Measurements from ENCODE around the gene TMC2.
"Not testable (repeated sequence)": the region's sequence is repeated elsewhere in the genome, so short reads cannot be mapped to it uniquely, and the experiment has no call there.

The TMC2 gene, protein sequence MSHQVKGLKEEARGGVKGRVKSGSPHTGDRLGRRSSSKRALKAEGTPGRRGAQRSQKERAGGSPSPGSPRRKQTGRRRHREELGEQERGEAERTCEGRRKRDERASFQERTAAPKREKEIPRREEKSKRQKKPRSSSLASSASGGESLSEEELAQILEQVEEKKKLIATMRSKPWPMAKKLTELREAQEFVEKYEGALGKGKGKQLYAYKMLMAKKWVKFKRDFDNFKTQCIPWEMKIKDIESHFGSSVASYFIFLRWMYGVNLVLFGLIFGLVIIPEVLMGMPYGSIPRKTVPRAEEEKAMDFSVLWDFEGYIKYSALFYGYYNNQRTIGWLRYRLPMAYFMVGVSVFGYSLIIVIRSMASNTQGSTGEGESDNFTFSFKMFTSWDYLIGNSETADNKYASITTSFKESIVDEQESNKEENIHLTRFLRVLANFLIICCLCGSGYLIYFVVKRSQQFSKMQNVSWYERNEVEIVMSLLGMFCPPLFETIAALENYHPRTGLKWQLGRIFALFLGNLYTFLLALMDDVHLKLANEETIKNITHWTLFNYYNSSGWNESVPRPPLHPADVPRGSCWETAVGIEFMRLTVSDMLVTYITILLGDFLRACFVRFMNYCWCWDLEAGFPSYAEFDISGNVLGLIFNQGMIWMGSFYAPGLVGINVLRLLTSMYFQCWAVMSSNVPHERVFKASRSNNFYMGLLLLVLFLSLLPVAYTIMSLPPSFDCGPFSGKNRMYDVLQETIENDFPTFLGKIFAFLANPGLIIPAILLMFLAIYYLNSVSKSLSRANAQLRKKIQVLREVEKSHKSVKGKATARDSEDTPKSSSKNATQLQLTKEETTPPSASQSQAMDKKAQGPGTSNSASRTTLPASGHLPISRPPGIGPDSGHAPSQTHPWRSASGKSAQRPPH

DNA sequence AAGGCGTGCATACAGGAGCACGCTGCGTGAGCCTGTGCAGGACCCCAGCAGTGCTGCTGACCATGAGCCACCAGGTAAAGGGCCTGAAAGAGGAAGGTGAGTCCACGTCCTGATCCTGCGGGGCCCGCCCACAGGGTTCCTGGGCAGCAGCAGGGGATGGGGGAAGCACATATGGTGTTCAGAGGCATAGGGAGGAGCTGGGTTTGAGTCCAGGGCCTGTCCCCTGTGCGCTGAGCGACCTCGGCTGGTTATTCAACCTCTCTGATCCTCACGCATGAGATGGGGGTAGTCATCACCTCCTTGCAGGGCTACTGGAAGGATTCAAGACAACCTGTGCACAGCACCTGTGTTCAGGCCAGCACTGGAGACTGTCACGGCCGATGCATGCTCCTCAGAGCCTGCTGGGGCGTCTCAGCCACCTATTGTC lies at the start of gene TMC2:
Gene TMC2 (plus strand): TSS at position 14 of the 427 bp plus-strand sequence. CDS start 49 bp downstream, at position 63.
- TF ChIP-seq, protein P1, sequence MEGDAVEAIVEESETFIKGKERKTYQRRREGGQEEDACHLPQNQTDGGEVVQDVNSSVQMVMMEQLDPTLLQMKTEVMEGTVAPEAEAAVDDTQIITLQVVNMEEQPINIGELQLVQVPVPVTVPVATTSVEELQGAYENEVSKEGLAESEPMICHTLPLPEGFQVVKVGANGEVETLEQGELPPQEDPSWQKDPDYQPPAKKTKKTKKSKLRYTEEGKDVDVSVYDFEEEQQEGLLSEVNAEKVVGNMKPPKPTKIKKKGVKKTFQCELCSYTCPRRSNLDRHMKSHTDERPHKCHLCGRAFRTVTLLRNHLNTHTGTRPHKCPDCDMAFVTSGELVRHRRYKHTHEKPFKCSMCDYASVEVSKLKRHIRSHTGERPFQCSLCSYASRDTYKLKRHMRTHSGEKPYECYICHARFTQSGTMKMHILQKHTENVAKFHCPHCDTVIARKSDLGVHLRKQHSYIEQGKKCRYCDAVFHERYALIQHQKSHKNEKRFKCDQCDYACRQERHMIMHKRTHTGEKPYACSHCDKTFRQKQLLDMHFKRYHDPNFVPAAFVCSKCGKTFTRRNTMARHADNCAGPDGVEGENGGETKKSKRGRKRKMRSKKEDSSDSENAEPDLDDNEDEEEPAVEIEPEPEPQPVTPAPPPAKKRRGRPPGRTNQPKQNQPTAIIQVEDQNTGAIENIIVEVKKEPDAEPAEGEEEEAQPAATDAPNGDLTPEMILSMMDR (IDR thresholded peaks at IDR 0.05; ENCODE audit: low read depth, low read length, missing control alignments), result no peak
- no peak within 1 kb of the TSS for H3K4me3 ChIP-seq (ENCODE audit: low read depth, low read length)
- in situ Hi-C loops (cut with HindIII; ENCODE audit: low sequenced_read_pairs), result no loop called here
- DNase-seq (ENCODE audit: low read depth), result no peak

DNA sequence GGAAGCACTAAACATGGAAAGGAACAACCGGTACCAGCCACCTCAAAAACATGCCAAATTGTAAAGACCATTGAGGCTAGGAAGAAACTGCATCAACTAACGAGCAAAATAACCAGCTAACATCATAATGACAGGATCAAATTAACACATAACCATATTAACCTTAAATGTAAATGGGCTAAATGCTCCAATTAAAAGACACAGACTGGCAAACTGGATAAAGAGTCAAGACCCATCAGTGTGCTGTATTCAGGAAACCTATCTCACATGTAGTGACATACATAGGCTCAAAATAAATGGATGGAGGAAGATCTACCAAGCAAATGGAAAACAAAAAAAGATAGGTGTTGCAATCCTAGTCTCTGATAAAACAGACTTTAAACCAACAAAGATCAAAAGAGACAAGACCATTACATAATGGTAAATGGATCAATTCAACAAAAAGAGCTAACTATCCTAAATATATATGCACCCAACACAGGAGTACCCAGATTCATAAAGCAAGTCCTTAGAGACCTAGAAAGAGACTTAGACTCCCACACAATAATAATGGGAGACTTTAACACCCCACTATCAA lies 33.5 kb upstream of the TMC2 start:
- DNase-seq (ENCODE audit: low read depth); H3K4me3 ChIP-seq (ENCODE audit: low read depth, low read length); in situ Hi-C loops (cut with HindIII; ENCODE audit: low sequenced_read_pairs): not testable (repeated sequence)

GRCh38 chr20:2504803-2505202 lies 31.6 kb upstream of the TMC2 start:
- DNase-seq (ENCODE audit: low read depth); in situ Hi-C loops (cut with HindIII; ENCODE audit: low sequenced_read_pairs); H3K4me3 ChIP-seq (ENCODE audit: low read depth, low read length): not testable (repeated sequence)

DNA sequence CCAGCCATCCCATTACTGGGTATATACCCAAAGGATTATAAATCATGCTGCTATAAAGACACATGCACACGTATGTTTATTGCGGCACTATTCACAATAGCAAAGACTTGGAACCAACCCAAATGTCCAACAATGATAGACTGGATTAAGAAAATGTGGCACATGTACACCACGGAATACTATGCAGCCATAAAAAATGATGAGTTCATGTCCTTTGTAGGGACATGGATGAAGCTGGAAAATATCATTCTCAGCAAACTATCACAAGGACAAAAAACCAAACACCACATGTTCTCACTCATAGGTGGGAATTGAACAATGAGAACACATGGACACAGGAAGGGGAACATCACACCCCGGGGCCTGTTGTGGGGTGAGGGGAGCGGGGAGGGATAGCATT lies 29.9 kb upstream of the TMC2 start:
- H3K4me3 ChIP-seq (ENCODE audit: low read depth, low read length); in situ Hi-C loops (cut with HindIII; ENCODE audit: low sequenced_read_pairs); DNase-seq (ENCODE audit: low read depth): not testable (repeated sequence)

DNA sequence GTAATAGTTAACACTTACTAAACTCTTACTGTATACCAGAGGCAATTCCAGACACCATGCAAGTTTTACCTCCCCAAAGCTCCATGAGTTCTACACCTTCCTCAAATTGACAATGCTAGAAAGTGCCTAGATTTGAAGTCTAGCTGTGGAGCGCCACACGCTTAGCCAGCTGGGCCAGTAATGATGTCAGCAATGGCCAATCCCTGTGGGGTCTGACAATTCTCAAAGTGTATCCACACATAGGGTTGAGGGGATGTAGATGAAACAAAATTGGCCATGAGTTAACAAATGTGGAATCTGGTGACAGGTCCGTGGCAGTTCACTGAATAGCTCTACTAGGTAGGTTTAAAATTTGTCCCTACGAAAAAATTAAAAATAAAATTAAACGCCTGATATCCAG lies 28.9 kb upstream of the TMC2 start:
- TF ChIP-seq, protein P1 (IDR thresholded peaks at IDR 0.05; ENCODE audit: low read depth, low read length, missing control alignments), result no peak
- in situ Hi-C loops (cut with HindIII; ENCODE audit: low sequenced_read_pairs), result no loop called here
- H3K4me3 ChIP-seq (ENCODE audit: low read depth, low read length), result peak overlapping the region; percentile 77
- DNase-seq (ENCODE audit: low read depth), result no peak

GRCh38 chr20:2507875-2508630 lies 28.3 kb upstream of the TMC2 start:
- in situ Hi-C loops (cut with HindIII; ENCODE audit: low sequenced_read_pairs), result no loop called here
- TF ChIP-seq, protein P1 (IDR thresholded peaks at IDR 0.05; ENCODE audit: low read depth, low read length, missing control alignments), result no peak
- peak overlapping the region; percentile 77 for H3K4me3 ChIP-seq (ENCODE audit: low read depth, low read length)
- no peak for DNase-seq (ENCODE audit: low read depth)

DNA sequence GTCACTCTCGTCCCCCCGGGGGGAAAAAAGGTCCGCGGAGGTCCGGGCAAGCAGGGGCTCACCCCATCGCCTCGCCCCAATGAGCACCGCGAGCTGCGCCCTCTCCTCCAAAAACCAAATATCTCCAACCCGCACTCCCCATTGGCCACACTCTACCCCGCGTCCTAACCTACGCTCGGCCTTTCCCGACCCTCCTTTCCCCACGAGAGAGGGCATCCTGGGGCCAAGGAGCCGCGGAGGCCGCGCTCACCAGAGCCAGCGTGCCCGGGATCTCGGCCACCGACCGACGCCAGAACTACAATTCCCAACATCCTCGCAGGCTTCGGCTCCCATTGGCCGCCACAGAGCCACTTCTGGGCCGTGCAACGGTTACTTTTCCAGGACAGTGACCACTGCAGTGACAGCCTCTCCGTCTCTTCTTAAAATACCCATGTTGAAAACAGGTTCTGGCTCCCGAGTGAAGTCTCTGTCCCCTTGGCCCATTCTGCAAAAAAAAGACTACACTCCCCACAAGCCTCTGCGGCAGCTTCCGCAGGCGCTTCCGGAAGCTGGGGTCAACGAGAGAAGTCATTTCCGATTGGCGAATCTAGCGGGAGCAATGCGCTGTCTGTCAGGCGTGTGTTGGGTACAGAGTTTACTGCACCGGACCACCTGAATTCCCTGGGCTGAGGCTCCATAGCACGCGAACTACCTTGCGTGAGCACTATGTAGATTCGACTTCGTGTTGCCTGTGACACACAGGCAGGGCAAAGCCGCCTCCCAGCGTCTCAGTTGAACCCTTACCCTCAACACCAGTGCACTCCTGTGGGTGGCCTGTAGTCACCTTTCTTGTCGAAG lies 27.5 kb upstream of the TMC2 start, which contains the start of gene ZNF343:
Gene ZNF343 (minus strand): TSS at position 285 of the 837 bp plus-strand sequence. CDS start 15,020 bp downstream, outside the sequence.
- TF ChIP-seq, protein P1 (IDR thresholded peaks at IDR 0.05; ENCODE audit: low read depth, low read length, missing control alignments), result no peak
- peak within 1 kb of the TSS; percentile 77 for H3K4me3 ChIP-seq (ENCODE audit: low read depth, low read length)
- DNase-seq (ENCODE audit: low read depth), result peak; percentile 35
- in situ Hi-C loops (cut with HindIII; ENCODE audit: low sequenced_read_pairs), result no loop called here

All from astrocyte of the cerebellum (primary cell).